ENCODE results near the gene KRT2. TPM values are rescaled to one million over a fixed set of nuclear protein-coding genes. Genes with fewer than 3 reads are reported as not detected.

The KRT2 gene
- total and polyA plus RNA-seq, 2 donors (not counting 1 experiment from before 2014, with no cell fraction given) = 0.04 TPM; not detected in 1

- CTCF ChIA-PET = interaction anchor here (0.7 kb wide), 1 partner anchor 10 kb away, joined by 3 read pairs; no protein-coding TSS in a partner anchor
- peaks cover 0 to 3% (median under 1%) of the 10 kb centered on the region in 4 experiments for H3K27me3 ChIP-seq (replicated peaks in 1 of 4; ENCODE audit: control extremely low read depth in 1 of 4, control insufficient read depth in 3 of 4, insufficient read depth in 4 of 4, low read length in 3 of 4)
- no peak within 1 kb of the TSS for H3K4me2 ChIP-seq (replicated peaks; ENCODE audit: low read depth, low read length, poor library complexity, severe bottlenecking)
- no peaks in the 10 kb centered on the region for H3K9me3 Mint-ChIP-seq (ENCODE audit: insufficient read depth)
- H3K4me1 Mint-ChIP-seq = no peaks in the 10 kb centered on the region
- POLR2A ChIA-PET = no interaction called here
- TF ChIP-seq CTCF (IDR thresholded peaks at IDR 0.05) = no peak
- no peak for TF ChIP-seq EZH2 (IDR thresholded peaks at IDR 0.05; ENCODE audit: borderline replicate concordance, insufficient read depth, low read depth, low read length, poor library complexity, severe bottlenecking)
- H3K27ac ChIP-seq (ENCODE audit: low read length in 2 of 2) = no peak within 1 kb of the TSS
- H3K79me2 ChIP-seq (ENCODE audit: control insufficient read depth, insufficient read depth, low read length) = no peaks in the 10 kb centered on the region
- no peaks in the 10 kb centered on the region for H4K20me1 ChIP-seq (ENCODE audit: control insufficient read depth, insufficient read depth, low read length, poor library complexity, severe bottlenecking)
- peaks cover 46% of the 10 kb centered on the region for H3K27me3 Mint-ChIP-seq
- H3K36me3 ChIP-seq (replicated peaks in 1 of 2; ENCODE audit: control extremely low read depth in 1 of 2, control insufficient read depth in 1 of 2, extremely low read depth in 1 of 2, insufficient read depth in 2 of 2, low read length in 1 of 2) = no peaks in the 10 kb centered on the region
- no peak within 1 kb of the TSS for H3K9ac ChIP-seq (ENCODE audit: low read length)
- WGBS (ENCODE audit: insufficient coverage) = 87% methylated on average over 14 of the region's 14 CpGs
- ATAC-seq (ENCODE audit: low read depth) (no peak), DNase-seq (no peak)
- intact Hi-C loops (cut with micrococcal nuclease) = no loop called here
- no peak within 1 kb of the TSS for H3K4me3 Mint-ChIP-seq
- H2AFZ ChIP-seq (ENCODE audit: insufficient read depth, low read depth, low read length, poor library complexity, severe bottlenecking) = no peak within 1 kb of the TSS
- peaks cover 0 to 2% (median 0%) of the 10 kb centered on the region in 3 donors for H3K9me3 ChIP-seq (ENCODE audit: control extremely low read depth in 1 of 3, control insufficient read depth in 2 of 3, insufficient read depth in 1 of 3, low read length in 2 of 3)
- H3K4me3 ChIP-seq (ENCODE audit: control extremely low read depth in 1 of 5, extremely low read depth in 1 of 5, insufficient read depth in 1 of 5, low read depth in 2 of 5, low read length in 4 of 5) = no peak within 1 kb of the TSS
- no peaks in the 10 kb centered on the region for H3K4me1 ChIP-seq (ENCODE audit: control insufficient read depth in 2 of 2, insufficient read depth in 2 of 2, low read length in 2 of 2)
- no peak within 1 kb of the TSS for H3K27ac Mint-ChIP-seq
Measured at GRCh38 chr12:52618216-52618615, 33.8 kb downstream of the KRT2 start, which contains the start of gene KRT73. Gene KRT73 (minus strand): TSS chr12:52618559. CDS start chr12:52618524, 35 bp downstream.

GRCh38 chr12:52617403-52617785 is 34.6 kb downstream of the KRT2 start:
- Histone ChIP-seq H3K4me3 (ENCODE audit: control extremely low read depth in 1 of 5, extremely low read depth in 1 of 5, insufficient read depth in 1 of 5, low read depth in 2 of 5, low read length in 4 of 5) (no peak overlapping the region), H3K27me3 (replicated peaks in 1 of 4; ENCODE audit: control extremely low read depth in 1 of 4, control insufficient read depth in 3 of 4, insufficient read depth in 4 of 4, low read length in 3 of 4) (peaks cover 0 to 3% (median under 1%) of the 10 kb centered on the region in 4 experiments), H3K9ac (ENCODE audit: low read length) (no peak overlapping the region), H3K4me2 (replicated peaks; ENCODE audit: low read depth, low read length, poor library complexity, severe bottlenecking) (no peak overlapping the region), H3K9me3 (ENCODE audit: control extremely low read depth in 1 of 3, control insufficient read depth in 2 of 3, insufficient read depth in 1 of 3, low read length in 2 of 3) (peaks cover 0 to 2% (median 0%) of the 10 kb centered on the region in 3 donors), H3K27ac (ENCODE audit: low read length in 2 of 2) (no peak overlapping the region), H3K79me2 (ENCODE audit: control insufficient read depth, insufficient read depth, low read length) (no peaks in the 10 kb centered on the region), H3K36me3 (replicated peaks in 1 of 2; ENCODE audit: control extremely low read depth in 1 of 2, control insufficient read depth in 1 of 2, extremely low read depth in 1 of 2, insufficient read depth in 2 of 2, low read length in 1 of 2) (no peaks in the 10 kb centered on the region), H2AFZ (ENCODE audit: insufficient read depth, low read depth, low read length, poor library complexity, severe bottlenecking) (no peak overlapping the region), H3K4me1 (ENCODE audit: control insufficient read depth in 2 of 2, insufficient read depth in 2 of 2, low read length in 2 of 2) (no peaks in the 10 kb centered on the region), H4K20me1 (ENCODE audit: control insufficient read depth, insufficient read depth, low read length, poor library complexity, severe bottlenecking) (no peaks in the 10 kb centered on the region)
- intact Hi-C loops (cut with micrococcal nuclease) = no loop called here
- H3K27me3 Mint-ChIP-seq = peaks cover 46% of the 10 kb centered on the region
- H3K4me3 Mint-ChIP-seq = no peak overlapping the region
- DNase-seq (no peak), ATAC-seq (ENCODE audit: low read depth) (no peak)
- no peak overlapping the region for H3K27ac Mint-ChIP-seq
- POLR2A ChIA-PET = no interaction called here
- H3K4me1 Mint-ChIP-seq = no peaks in the 10 kb centered on the region
- TF ChIP-seq EZH2 (IDR thresholded peaks at IDR 0.05; ENCODE audit: borderline replicate concordance, insufficient read depth, low read depth, low read length, poor library complexity, severe bottlenecking) (no peak), CTCF (IDR thresholded peaks at IDR 0.05) (no peak)
- CTCF ChIA-PET = no interaction called here
- 88% methylated on average over 7 of the region's 7 CpGs for WGBS (ENCODE audit: insufficient coverage)
- no peaks in the 10 kb centered on the region for H3K9me3 Mint-ChIP-seq (ENCODE audit: insufficient read depth)

All from B cell (primary cell).